PC-9 (cell line): Measurements from ENCODE around the gene DDR1.

Source experiments
- CTCF ChIP-seq: fragments of 200-600 bp; sonication (generic); conservative IDR thresholded peaks from 2 replicates; pipeline ENCODE4 v1.6.1; 2017; ENCODE audit warnings: mixed run types, antibody characterized with exemption, mild to moderate bottlenecking, moderate library complexity
- EZH2 ChIP-seq: fragments of 200-600 bp; sonication (generic); IDR thresholded peaks from 2 replicates; pipeline ENCODE4 v1.8.0; 2017; ENCODE audit warnings: antibody characterized with exemption, low read depth

- TF ChIP-seq CTCF (no peak), EZH2 (no peak)
These were observed 62.9 kb downstream of the DDR1 start for GRCh38 chr6:30947231-30947630.
